Raji (cell line): Measurements from ENCODE around the gene SLU7.

Experiments
- POLR2A ChIP-seq: IDR thresholded peaks from 2 replicates; pipeline ENCODE4 v1.6.1; 2011; ENCODE audit warnings: low read depth, low read length, control low read depth; ENCODE audit not compliant: insufficient read depth

Gene SLU7

DNA sequence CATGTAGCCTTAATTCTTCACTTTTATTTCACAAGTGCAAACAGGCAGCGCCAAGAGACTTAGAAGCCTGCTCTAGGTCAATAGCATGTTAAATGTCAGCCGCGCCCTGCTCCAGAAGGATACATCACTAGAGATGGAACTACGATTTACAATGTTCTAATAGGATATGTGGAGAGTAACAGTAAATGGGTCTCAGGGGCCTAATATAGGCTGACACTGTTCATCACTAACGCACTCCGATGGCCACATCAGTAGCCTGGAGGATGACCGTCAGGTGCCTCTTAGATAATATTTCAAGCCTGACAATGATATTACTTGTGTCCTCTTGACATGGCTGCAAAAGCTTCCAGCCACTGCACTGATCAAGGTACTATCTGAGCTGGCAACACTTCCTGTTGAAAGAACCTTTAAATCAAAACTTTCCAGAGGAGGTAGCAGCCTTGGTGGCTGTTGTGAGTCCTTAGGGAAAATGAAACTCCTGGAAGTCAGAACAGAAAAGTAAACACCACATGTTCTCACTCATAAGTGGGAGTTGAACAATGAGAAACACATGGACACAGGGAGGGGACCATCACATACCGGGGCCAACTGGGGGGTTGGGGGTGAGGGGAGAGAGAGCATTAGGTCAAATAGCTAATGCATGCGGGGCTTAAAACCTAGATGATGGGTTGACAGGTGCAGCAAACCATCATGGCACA, 37.7 kb upstream of the SLU7 start:
- TF ChIP-seq POLR2A = no peak

DNA sequence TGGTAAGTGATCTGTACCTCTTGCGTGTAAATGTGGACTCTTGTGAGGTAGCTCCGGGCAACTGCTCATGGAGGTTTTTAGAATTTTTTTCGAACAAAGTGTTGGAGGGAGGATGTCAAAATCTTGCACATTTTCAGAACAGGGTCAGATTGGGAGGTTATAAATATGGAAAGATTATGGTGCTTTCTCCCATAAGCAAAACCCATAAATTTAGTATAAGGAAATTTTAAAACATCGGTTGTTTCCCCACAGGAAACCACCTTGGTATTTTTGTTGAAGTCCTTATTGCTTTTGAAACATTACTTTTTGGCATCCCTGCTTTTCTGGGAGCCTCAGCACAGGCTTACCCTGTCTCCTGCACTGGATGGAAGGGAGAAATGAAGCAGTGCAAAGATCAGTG, 36.7 kb upstream of the SLU7 start:
- no peak for TF ChIP-seq POLR2A

DNA sequence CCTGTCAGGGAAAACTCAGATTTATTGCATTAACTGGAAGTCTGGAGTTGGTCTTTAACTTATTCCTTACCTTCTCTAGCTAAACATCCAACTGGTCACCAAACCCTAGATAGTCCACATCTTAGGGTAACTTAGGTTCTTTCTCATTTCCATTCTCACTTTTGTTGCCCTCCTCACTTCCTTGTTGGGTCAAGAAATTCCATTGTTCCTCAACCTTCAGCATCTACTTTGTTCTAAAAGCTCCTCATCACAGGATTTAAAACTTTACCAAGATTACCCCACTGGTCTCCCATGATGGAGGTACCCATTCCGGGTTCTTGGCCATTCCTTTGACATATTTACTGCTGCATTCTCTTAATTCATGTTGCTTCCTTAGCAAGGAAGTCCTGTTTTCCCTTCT, 34.9 kb upstream of the SLU7 start:
- no peak for TF ChIP-seq POLR2A

DNA sequence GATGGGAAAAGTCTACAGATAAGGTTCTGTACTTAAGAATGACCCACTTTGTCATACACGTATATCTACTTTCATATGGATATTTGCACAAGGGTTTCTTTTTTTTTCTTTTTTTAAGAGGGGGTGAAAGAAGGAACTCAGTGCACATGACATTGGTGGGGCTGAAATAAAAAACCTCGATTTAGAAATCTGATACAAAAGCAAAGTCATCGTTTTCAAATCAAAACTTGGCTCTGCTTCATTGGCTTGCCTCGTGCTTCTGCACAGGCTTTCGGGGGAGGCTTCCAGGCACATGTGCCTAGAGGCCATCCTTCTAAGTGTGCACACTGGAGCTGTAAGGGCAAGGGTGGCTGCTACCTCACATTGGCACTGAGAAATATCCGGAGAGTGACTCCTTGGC, 33.9 kb upstream of the SLU7 start:
- TF ChIP-seq POLR2A = no peak

DNA sequence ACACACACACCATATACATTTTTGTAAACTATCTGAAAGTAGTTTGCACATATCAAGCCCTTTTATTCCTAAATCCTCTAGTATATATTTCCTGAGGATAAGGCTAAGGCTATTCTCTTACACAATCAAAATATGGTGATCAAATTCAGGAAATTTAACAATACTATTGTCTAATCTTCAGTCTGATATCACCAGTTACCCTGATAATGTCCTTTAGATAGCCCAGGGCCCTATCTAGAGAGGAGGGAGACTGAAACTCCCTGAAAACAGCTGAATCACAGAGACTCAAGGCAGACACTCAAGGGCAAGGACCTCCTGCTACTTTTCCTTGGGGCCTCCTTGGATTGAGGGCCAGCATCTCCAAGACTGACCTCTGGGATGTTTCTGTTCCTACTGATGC, 33.2 kb upstream of the SLU7 start:
- no peak for TF ChIP-seq POLR2A

DNA sequence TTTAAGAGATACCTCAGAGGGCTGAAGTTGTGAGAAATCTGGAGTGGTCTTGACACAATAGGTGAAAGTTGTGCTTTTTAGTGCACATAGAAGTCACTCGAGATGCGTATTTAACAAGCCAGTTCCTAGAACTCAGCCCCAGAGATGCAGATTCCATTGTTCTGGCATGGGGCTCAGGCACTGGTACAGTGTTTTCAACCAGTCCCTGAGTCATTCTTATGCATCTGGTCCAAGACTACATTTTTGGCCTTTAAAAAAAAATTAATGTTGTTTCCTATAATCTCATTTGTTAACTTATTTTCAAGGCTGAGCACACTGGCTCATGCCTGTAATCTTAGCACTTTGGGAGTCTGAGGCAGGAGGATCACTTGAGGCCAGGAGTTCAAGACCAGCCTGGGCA, 32.4 kb upstream of the SLU7 start:
- TF ChIP-seq POLR2A = no peak

DNA sequence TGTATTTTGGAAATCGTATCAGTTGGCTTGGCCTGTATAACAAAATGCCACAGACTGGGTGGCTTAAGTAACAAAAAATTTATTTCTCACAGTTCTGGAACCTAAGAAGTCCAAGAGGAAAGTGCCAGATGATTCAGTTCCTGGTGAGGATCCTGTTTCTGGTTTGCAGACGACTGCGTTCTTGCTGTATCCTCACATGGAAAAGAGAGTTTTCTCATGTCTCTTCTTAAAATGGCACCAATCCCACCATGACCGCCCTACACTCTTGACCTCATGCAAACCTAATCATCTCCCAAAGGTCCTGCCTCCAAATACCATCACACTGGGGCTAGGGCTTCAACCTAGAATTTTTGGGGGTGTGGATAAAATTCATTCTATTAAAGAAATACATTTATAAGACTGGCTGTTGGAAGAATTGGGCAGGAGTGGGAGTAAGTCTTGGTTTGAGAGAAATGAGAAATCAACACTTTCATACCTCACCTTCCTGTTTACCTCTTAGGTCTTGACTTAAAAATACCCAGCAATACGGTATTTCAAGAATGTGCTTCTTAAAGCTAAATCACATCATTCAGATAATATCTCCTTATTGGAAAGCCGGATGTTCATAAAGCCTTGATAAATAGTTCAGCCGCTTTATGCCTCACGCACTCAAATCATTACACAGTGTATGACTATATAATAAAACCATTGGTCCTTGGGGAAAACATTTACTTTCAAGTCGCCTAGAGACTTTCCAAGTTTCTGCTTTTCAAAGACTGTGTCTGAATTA, 31.5 kb upstream of the SLU7 start:
- TF ChIP-seq POLR2A = no peak

DNA sequence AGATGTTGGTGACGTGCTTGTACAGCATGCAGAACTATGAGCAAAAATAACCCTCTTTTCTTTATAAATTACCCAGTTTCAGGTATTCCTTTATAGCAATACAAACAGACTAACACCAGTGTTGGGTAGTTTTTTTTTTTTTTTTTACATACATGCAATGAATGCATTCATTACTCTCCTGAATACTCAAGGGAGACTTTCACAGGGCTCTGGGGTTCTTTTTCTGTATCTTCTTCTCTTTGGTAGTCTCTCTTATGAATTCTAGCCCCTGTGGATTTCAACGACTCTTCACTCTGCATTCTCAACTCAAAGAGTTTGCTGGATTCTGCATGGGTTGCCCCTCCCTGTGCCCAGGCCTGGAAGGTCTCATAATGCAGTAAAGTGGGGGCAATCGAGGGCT, 30.6 kb upstream of the SLU7 start:
- no peak for TF ChIP-seq POLR2A

DNA sequence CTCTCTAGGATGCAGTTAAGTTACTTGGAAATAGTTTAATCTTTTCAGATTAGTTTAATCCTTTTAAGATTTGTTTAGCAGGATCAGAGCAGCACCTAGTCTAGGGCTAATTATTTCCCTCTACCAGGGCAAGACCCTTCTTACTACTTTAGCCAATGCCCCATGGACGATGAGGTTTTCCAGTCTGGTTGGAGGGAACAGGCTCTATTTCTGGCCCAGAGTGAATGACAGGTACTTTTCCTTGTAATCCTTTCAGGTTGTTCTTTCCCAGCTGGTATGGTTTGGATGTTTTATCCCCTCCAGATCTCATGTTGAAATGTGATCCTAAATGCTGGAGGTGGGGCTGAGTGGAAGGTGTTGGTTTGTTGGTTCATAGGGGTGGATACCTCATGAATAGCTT, 30.0 kb upstream of the SLU7 start:
- no peak for TF ChIP-seq POLR2A

DNA sequence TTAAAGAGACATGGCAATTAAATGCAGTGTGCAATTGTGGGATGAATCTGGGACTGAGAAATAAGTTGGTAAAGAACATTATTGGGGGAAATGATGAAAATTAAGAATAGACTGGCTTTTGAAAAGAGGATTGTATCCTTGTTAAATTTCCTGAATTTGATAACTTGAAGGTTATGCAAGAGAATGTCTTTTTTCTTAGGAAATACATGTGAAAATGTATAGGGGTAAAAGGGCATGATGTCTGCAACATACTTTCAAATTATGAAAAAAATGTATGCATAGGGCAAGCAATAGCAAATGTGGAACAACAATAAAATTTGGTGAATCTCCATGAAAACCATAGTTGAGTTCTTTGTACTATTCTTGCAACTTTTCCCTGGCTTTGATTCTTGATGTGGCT, 26.9 kb upstream of the SLU7 start:
- no peak for TF ChIP-seq POLR2A

DNA sequence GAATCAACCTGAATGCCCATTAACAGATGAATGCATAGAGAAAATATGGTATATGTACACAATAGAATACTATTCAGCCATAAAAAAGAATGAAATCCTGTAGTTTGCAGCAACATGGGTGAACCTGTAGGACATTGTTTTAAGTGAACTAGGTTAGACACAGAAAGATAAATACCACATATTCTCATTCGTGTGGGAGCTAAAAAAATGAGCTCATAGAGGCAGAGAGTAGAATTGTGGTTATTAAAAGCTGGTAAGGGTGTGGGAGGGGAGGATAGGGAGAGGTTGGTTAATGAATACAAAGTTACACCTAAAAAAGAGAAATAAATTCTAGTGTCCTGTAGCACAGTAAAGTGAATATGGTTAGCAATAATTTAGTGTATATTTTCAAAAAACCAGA, 26.3 kb upstream of the SLU7 start:
- no peak for TF ChIP-seq POLR2A

DNA sequence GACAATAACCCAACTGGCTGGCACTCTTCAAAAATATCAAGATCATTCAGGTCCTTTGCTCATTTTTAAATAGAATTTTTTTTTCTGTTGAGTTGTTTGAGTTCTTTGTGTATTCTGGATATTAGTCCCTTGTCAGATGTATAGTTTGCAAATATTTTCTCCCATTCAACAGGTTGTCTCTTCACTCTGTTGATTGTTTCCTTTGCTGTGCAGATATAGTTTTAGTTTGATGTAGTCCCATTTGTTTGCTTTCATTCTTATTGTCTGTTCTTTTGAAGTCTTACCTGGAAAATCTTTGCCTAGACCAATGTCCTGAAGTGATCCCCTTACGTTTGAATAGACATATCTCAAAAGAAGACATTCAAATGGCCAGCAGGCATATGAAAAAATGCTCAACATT, 25.5 kb upstream of the SLU7 start:
- no peak for TF ChIP-seq POLR2A

DNA sequence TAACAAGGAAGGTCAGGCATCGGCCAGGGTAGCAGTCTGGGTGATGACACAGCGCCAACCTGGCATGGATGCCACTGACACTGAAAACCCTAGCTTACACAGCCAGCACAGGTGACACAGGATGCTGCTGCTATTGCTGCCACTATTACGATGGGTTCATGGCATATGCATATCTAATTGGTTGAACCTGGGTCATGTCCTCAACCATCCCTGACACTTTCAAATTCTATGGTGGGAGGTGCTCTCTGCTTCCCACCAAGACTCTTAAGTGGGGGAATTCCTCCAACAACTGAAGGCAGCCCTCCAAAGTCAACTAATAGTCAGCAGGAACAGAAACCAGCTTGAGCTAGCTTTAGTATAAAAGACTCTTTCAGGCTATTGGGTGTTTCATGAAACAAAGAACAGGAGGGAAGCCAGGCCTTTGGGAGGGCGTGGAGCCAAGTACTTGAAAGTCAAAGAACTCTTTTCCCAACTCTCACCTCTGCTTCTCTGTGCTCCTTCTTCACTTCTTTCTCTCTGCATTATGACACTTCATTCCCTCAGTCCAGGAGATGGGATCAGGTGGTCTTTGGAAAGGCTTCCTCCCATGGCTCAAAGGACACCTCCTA, 24.0 kb upstream of the SLU7 start:
- TF ChIP-seq POLR2A = no peak

DNA sequence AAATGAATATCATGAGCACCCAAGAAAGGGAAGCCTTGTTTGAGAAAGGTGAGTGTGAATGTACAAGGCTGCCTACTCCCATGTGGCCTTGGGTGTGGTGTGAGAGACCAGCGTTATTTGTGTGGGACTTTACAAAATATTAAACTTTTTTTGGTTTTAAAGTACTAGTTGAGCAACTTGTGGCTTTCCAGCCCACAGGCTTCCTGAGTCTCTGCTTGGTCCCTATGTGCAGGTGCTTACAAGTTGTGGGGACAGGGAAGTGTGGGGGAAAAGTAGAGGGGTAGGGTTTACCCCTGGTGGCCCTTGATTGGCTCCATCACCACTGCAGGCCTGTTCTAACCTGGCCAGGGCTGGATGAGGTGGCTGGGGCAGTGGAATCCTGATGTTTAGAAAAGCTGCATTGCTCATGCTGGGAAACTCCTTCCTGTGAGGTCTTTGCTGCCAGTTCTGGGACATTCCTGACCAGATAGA, 22.5 kb upstream of the SLU7 start:
- TF ChIP-seq POLR2A = no peak

DNA sequence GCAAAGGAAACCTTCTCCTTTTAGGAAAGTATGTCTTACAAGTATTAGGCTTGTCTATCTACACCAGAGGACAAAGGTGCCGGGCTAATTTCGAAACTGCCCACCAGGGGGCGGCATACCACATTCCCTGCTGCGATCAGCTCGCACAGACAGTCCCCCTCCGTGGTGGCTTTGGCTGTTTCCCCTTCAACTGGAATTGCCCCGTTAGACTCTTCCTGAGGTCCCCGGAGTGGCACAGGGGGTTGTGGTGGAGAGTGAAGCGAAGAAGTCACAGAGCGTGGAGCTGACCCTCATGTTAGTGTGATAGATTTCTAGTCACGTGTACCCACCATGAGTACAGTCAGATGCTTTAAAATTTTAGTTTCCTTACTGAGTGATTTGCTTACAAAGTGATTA, 20.3 kb upstream of the SLU7 start:
- TF ChIP-seq POLR2A = peak; percentile 22; the same call in 1 of the 2 replicates
